ENCODE data around the gene CIAPIN1.

Gene CIAPIN1

DNA sequence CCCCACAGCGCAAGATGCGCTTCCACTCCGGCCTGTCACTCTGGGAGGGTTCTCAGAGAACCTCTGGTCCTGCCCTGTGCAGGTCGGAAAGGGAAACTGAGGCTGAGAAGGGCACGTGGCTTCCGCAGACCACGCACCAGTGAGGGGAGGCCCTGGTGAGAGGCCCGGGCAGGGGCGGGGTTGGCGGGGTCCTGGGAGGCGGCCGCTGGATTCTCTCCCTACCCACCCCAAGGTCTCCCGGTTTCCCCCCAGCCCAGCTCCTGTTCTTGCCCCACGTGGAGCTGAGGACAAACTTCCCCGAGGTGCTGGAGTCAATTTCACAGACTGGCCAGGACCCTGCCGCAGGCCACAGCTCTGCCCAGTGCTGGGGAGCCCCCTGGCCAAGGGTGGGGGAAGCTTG lies 31.1 kb downstream of the CIAPIN1 start:
- no peak overlapping the region for H3K4me2 ChIP-seq (ENCODE audit: low read length)
- H2BK5ac ChIP-seq (ENCODE audit: low read length): no peak overlapping the region
- H3K4ac ChIP-seq (ENCODE audit: low read depth, low read length): peak overlapping the region; percentile 4
- no peak overlapping the region for H2BK120ac ChIP-seq (ENCODE audit: low read depth, low read length)
- H3K4me1 ChIP-seq (ENCODE audit: control insufficient read depth, low read depth, low read length): peaks cover 7% of the 10 kb centered on the region
- no peak overlapping the region for H3K4me3 ChIP-seq (ENCODE audit: low read length)
- H3K27me3 ChIP-seq (ENCODE audit: insufficient read depth, low read length, poor library complexity): no peaks in the 10 kb centered on the region
- no peak overlapping the region for H4K8ac ChIP-seq (ENCODE audit: low read depth, low read length)
- peak overlapping the region; percentile 29 for H3K18ac ChIP-seq (ENCODE audit: low read length)
- peak overlapping the region; percentile 74 for H3K9ac ChIP-seq (ENCODE audit: low read length)
- H3K23ac ChIP-seq (ENCODE audit: low read length): no peak overlapping the region
- no peak for DNase-seq
- no CpG with 5 or more reads among the region's 16 CpGs for WGBS (ENCODE audit: extremely low coverage, insufficient coverage, low lambda C conversion rate)
- H4K5ac ChIP-seq (ENCODE audit: low read length): no peak overlapping the region
- H3K79me2 ChIP-seq (ENCODE audit: control insufficient read depth, insufficient read depth, low read length): no peaks in the 10 kb centered on the region
- no peaks in the 10 kb centered on the region for H3K36me3 ChIP-seq (ENCODE audit: control insufficient read depth, insufficient read depth, low read length)
- no peak overlapping the region for H2AK5ac ChIP-seq (ENCODE audit: low read length)
- no peaks in the 10 kb centered on the region for H3K79me1 ChIP-seq (ENCODE audit: low read length)
- H2BK15ac ChIP-seq (replicated peaks; ENCODE audit: low read depth): no peak overlapping the region
- H3K27ac ChIP-seq (ENCODE audit: low read depth, low read length): no peak overlapping the region
- peak overlapping the region; percentile 79 for H3K56ac ChIP-seq (ENCODE audit: low read length)

DNA sequence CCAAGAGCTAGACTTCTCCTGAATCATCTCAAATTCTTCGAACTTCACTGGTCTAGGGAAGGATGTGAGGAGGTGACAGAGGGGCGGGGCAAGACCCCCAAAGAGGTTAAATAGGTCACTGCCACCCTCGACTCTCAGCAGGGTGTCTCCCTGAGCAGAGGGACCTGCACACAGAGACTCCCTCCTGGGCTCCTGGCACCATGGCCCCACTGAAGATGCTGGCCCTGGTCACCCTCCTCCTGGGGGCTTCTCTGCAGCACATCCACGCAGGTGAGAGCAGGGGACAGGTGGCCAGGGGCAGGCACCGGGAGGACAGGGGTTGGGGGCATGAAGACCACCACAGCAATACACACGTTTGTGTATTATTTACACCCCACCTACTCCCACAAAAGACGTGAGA lies 33.5 kb downstream of the CIAPIN1 start:
- Histone ChIP-seq H4K8ac (ENCODE audit: low read depth, low read length) (no peak overlapping the region), H3K36me3 (ENCODE audit: control insufficient read depth, insufficient read depth, low read length) (no peaks in the 10 kb centered on the region), H2BK120ac (ENCODE audit: low read depth, low read length) (no peak overlapping the region), H3K27me3 (ENCODE audit: insufficient read depth, low read length, poor library complexity) (no peaks in the 10 kb centered on the region), H3K4ac (ENCODE audit: low read depth, low read length) (no peak overlapping the region), H3K23ac (ENCODE audit: low read length) (no peak overlapping the region), H3K4me3 (ENCODE audit: low read length) (no peak overlapping the region), H3K79me2 (ENCODE audit: control insufficient read depth, insufficient read depth, low read length) (no peaks in the 10 kb centered on the region), H2BK5ac (ENCODE audit: low read length) (no peak overlapping the region), H3K4me1 (ENCODE audit: control insufficient read depth, low read depth, low read length) (peaks cover 4% of the 10 kb centered on the region), H3K18ac (ENCODE audit: low read length) (no peak overlapping the region), H2BK15ac (replicated peaks; ENCODE audit: low read depth) (no peak overlapping the region), H3K56ac (ENCODE audit: low read length) (no peak overlapping the region), H3K27ac (ENCODE audit: low read depth, low read length) (no peak overlapping the region), H3K4me2 (ENCODE audit: low read length) (no peak overlapping the region), H3K79me1 (ENCODE audit: low read length) (no peaks in the 10 kb centered on the region), H3K9ac (ENCODE audit: low read length) (no peak overlapping the region), H2AK5ac (ENCODE audit: low read length) (no peak overlapping the region), H4K5ac (ENCODE audit: low read length) (no peak overlapping the region)
- WGBS (ENCODE audit: extremely low coverage, insufficient coverage, low lambda C conversion rate): no CpG with 5 or more reads among the region's 7 CpGs
- DNase-seq: no peak

DNA sequence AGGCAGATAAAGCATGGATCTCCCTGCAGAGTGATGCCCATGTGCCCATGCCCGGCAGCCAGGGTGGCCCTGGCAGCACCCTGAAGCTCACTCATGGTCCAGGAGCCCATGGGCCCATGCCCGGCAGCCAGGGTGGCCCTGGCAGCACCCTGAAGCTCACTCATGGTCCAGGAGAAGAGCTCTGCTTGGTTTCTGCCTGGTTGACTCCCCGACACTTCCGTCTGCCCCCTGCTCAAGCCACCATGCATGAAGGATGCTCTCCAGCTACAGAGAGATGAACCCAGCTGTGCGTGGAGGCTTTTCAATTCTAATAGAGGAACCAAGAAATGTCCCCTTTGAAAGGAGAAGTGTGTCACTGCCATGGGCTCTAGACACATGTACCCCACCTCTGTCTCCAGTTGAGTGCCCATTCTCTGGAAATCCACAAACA lies 33.9 kb downstream of the CIAPIN1 start:
- H2BK5ac ChIP-seq (ENCODE audit: low read length): no peak overlapping the region
- no peak overlapping the region for H2BK15ac ChIP-seq (replicated peaks; ENCODE audit: low read depth)
- WGBS (ENCODE audit: extremely low coverage, insufficient coverage, low lambda C conversion rate): no CpG with 5 or more reads among the region's 5 CpGs
- no peak overlapping the region for H3K56ac ChIP-seq (ENCODE audit: low read length)
- H3K79me1 ChIP-seq (ENCODE audit: low read length): no peaks in the 10 kb centered on the region
- peaks cover 2% of the 10 kb centered on the region for H3K4me1 ChIP-seq (ENCODE audit: control insufficient read depth, low read depth, low read length)
- no peaks in the 10 kb centered on the region for H3K36me3 ChIP-seq (ENCODE audit: control insufficient read depth, insufficient read depth, low read length)
- no peaks in the 10 kb centered on the region for H3K79me2 ChIP-seq (ENCODE audit: control insufficient read depth, insufficient read depth, low read length)
- H2AK5ac ChIP-seq (ENCODE audit: low read length): no peak overlapping the region
- no peak for DNase-seq
- H4K5ac ChIP-seq (ENCODE audit: low read length): no peak overlapping the region
- no peak overlapping the region for H3K4me2 ChIP-seq (ENCODE audit: low read length)
- no peaks in the 10 kb centered on the region for H3K27me3 ChIP-seq (ENCODE audit: insufficient read depth, low read length, poor library complexity)
- no peak overlapping the region for H3K23ac ChIP-seq (ENCODE audit: low read length)
- no peak overlapping the region for H2BK120ac ChIP-seq (ENCODE audit: low read depth, low read length)
- no peak overlapping the region for H3K9ac ChIP-seq (ENCODE audit: low read length)
- no peak overlapping the region for H3K27ac ChIP-seq (ENCODE audit: low read depth, low read length)
- H3K4ac ChIP-seq (ENCODE audit: low read depth, low read length): no peak overlapping the region
- H4K8ac ChIP-seq (ENCODE audit: low read depth, low read length): no peak overlapping the region
- H3K18ac ChIP-seq (ENCODE audit: low read length): no peak overlapping the region
- no peak overlapping the region for H3K4me3 ChIP-seq (ENCODE audit: low read length)

DNA sequence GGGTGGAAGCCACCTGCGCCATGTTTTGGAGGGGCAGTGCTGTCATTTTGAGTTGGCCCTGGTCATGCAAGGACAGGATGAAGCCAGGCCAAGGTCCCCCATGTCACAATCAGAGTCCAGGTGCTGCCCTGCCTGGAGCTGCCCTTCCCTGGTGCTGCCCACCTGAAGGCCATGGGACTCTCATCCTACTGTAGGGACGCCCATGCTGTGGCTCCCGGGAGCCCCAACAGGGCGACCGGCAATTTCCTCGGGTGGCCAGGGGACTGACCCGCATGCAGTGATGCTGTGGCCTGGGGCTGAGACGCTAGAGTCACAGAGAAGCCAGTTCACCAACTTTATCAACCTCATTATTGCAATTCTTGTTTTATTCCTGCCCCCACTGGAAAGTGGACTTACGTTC lies 34.6 kb downstream of the CIAPIN1 start:
- Histone ChIP-seq H2BK120ac (ENCODE audit: low read depth, low read length) (no peak overlapping the region), H3K56ac (ENCODE audit: low read length) (no peak overlapping the region), H3K4ac (ENCODE audit: low read depth, low read length) (no peak overlapping the region), H3K18ac (ENCODE audit: low read length) (no peak overlapping the region), H3K4me2 (ENCODE audit: low read length) (no peak overlapping the region), H4K8ac (ENCODE audit: low read depth, low read length) (no peak overlapping the region), H2BK5ac (ENCODE audit: low read length) (no peak overlapping the region), H4K5ac (ENCODE audit: low read length) (no peak overlapping the region), H3K27ac (ENCODE audit: low read depth, low read length) (no peak overlapping the region), H3K23ac (ENCODE audit: low read length) (no peak overlapping the region), H2BK15ac (replicated peaks; ENCODE audit: low read depth) (no peak overlapping the region), H3K79me1 (ENCODE audit: low read length) (no peaks in the 10 kb centered on the region), H3K27me3 (ENCODE audit: insufficient read depth, low read length, poor library complexity) (no peaks in the 10 kb centered on the region), H3K36me3 (ENCODE audit: control insufficient read depth, insufficient read depth, low read length) (no peaks in the 10 kb centered on the region), H3K9ac (ENCODE audit: low read length) (no peak overlapping the region), H3K4me3 (ENCODE audit: low read length) (no peak overlapping the region), H3K79me2 (ENCODE audit: control insufficient read depth, insufficient read depth, low read length) (no peaks in the 10 kb centered on the region), H2AK5ac (ENCODE audit: low read length) (no peak overlapping the region), H3K4me1 (ENCODE audit: control insufficient read depth, low read depth, low read length) (no peaks in the 10 kb centered on the region)
- no peak for DNase-seq
- WGBS (ENCODE audit: extremely low coverage, insufficient coverage, low lambda C conversion rate): no CpG with 5 or more reads among the region's 9 CpGs

DNA sequence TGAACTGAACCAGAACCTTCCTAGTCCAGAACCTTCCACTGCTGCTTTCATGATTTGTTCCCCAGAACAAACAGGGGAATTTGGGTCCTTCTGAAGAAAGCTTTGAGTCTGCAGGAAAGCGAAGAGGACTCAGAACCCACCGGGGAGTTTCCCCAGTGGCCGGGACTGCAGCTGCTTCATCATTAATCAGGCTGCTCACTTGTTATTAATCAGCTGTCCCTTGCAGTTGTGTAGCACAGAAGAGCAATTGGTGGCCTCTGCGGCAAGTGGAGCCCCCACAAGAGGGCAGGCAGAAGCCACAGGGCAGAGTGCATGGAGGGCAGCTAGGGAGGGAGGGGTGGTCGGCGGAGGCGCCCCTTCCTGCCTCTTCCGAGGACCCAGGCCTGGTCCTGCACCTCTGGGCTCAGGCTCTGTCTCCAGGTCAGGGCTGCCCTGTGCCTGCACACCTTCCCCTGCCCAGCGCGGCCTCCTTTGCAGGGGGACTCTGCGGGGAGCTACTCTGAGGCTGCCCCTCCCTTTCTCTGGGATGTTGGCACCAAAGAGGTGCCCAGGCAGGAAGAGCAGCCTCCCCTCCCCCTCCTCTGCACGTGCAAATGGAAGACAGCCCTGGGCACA lies 35.7 kb downstream of the CIAPIN1 start:
- Histone ChIP-seq H3K36me3 (ENCODE audit: control insufficient read depth, insufficient read depth, low read length) (no peaks in the 10 kb centered on the region), H3K4me1 (ENCODE audit: control insufficient read depth, low read depth, low read length) (no peaks in the 10 kb centered on the region), H2BK120ac (ENCODE audit: low read depth, low read length) (no peak overlapping the region), H3K79me2 (ENCODE audit: control insufficient read depth, insufficient read depth, low read length) (no peaks in the 10 kb centered on the region), H3K27me3 (ENCODE audit: insufficient read depth, low read length, poor library complexity) (no peaks in the 10 kb centered on the region), H4K5ac (ENCODE audit: low read length) (no peak overlapping the region), H3K27ac (ENCODE audit: low read depth, low read length) (no peak overlapping the region), H3K18ac (ENCODE audit: low read length) (no peak overlapping the region), H2AK5ac (ENCODE audit: low read length) (no peak overlapping the region), H4K8ac (ENCODE audit: low read depth, low read length) (no peak overlapping the region), H3K4me3 (ENCODE audit: low read length) (no peak overlapping the region), H3K4me2 (ENCODE audit: low read length) (no peak overlapping the region), H2BK15ac (replicated peaks; ENCODE audit: low read depth) (no peak overlapping the region), H3K4ac (ENCODE audit: low read depth, low read length) (no peak overlapping the region), H2BK5ac (ENCODE audit: low read length) (no peak overlapping the region), H3K23ac (ENCODE audit: low read length) (no peak overlapping the region), H3K9ac (ENCODE audit: low read length) (no peak overlapping the region), H3K79me1 (ENCODE audit: low read length) (no peaks in the 10 kb centered on the region), H3K56ac (ENCODE audit: low read length) (no peak overlapping the region)
- WGBS (ENCODE audit: extremely low coverage, insufficient coverage, low lambda C conversion rate): no CpG with 5 or more reads among the region's 12 CpGs
- DNase-seq: no peak
